GM23248 (cell line): ENCODE measurements around the gene B4GALT3.

Source experiments
- EZH2 ChIP-seq: fragments of 200-600 bp; sonication (generic); IDR thresholded peaks from 2 replicates; pipeline ENCODE4 v1.6.1; 2018; ENCODE audit warnings: antibody characterized with exemption, mild to moderate bottlenecking; ENCODE audit not compliant: insufficient read depth, poor library complexity, severe bottlenecking
- EZH2phosphoT487 ChIP-seq: fragments of 200-600 bp; sonication (generic); IDR thresholded peaks from 2 replicates; pipeline ENCODE4 v1.6.1; 2018; ENCODE audit warnings: antibody characterized with exemption, moderate library complexity, mild to moderate bottlenecking, low read depth; ENCODE audit not compliant: insufficient read depth

DNA sequence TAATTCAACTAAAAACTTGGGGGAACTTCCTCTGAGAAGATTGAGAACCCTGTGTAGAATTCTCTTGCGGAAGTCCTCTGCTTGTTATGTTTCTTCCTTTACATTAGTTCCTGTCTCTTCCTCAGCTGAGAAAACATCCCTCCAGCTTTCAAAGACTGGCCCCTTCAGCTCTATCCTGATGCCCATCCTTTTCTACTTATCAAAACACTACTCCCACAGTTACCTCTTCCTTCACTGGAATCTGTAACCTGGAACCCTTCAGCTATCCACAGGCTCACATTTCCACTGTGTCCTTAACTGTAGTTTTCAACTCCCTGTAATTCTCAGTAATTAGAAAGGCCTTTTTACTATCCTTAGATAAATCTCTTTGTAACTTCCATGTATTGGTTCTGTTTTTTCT is 38.9 kb downstream of the B4GALT3 start:
- TF ChIP-seq EZH2 (no peak), EZH2phosphoT487 (no peak)
